Measurements from ENCODE around the gene UPK2. TPM values are rescaled to one million over a fixed set of nuclear protein-coding genes. Genes with fewer than 3 reads are reported as not detected.

The UPK2 gene
- total RNA-seq, 1 experiment from 2014 or later, result not detected

DNA sequence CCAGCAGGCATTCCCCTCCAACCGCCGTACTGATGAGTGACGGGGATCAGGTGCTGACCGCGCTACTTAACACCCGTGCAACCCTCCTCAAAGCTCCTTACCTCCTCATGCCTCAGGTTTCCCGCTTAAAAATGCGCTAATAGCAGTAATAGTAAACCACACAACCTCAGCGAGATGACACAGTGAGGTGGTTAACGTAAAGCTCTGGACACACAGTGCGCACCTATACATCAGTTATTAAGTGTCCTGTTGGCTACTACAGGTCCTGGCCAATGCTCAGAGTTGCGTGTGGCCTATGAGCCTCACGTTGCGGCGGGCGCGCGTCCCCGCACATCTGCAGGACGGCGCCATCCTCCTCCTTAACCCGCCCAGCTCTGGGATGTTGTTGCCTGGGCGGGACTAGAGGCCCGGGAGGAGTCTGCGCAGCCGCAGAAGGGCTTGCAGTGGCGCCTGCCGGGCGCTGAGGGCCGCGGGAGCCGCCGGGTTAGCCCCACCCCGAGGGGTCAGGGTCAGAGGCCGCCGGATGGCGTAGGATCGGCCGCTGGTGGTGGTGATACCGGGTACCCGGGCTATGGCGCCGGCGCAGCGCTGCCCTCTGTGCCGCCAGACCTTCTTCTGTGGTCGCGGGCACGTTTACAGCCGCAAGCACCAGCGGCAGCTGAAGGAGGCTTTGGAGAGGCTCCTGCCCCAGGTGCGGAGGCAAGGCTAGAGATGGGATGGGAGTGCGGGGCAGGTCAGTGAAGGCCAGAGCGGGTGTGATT lies 41.7 kb downstream of the UPK2 start, which contains the start of gene CENATAC (continued):
- TF ChIP-seq MXD4 (CRISPR knock-in tag; IDR thresholded peaks at IDR 0.05; ENCODE audit: borderline replicate concordance), result no peak
- TF ChIP-seq ZBTB43 (CRISPR knock-in tag; IDR thresholded peaks at IDR 0.05), result peak; percentile 88; the same call in 1 of the 2 replicates
- peak; percentile 43; the same call in 1 of the 2 replicates for TF ChIP-seq ETV6 (CRISPR knock-in tag; IDR thresholded peaks at IDR 0.05)
- TF ChIP-seq SMAD4 (CRISPR knock-in tag; IDR thresholded peaks at IDR 0.05), result no peak
- TF ChIP-seq, protein P1, sequence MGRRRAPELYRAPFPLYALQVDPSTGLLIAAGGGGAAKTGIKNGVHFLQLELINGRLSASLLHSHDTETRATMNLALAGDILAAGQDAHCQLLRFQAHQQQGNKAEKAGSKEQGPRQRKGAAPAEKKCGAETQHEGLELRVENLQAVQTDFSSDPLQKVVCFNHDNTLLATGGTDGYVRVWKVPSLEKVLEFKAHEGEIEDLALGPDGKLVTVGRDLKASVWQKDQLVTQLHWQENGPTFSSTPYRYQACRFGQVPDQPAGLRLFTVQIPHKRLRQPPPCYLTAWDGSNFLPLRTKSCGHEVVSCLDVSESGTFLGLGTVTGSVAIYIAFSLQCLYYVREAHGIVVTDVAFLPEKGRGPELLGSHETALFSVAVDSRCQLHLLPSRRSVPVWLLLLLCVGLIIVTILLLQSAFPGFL (CRISPR knock-in tag; IDR thresholded peaks at IDR 0.05; ENCODE audit: borderline replicate concordance), result no peak
- TF ChIP-seq ZNF396 (CRISPR knock-in tag; IDR thresholded peaks at IDR 0.05; ENCODE audit: borderline replicate concordance), result no peak
- TF ChIP-seq NFE2L1 (CRISPR knock-in tag; IDR thresholded peaks at IDR 0.05), result no peak
- TF ChIP-seq ZNF317 (CRISPR knock-in tag; IDR thresholded peaks at IDR 0.05; ENCODE audit: borderline replicate concordance, low read depth), result 0 out of 2 replicates have a peak, but pooled peaks have one; percentile 6
- peak; percentile 74; the same call in 1 of the 2 replicates for TF ChIP-seq MYBL2 (CRISPR knock-in tag; IDR thresholded peaks at IDR 0.05)
- no peak for TF ChIP-seq RELA (CRISPR knock-in tag; IDR thresholded peaks at IDR 0.05; ENCODE audit: borderline replicate concordance)
- no peak for TF ChIP-seq TEAD4 (CRISPR knock-in tag; IDR thresholded peaks at IDR 0.05)
- TF ChIP-seq SOX15 (CRISPR knock-in tag; IDR thresholded peaks at IDR 0.05), result no peak
- no peak for TF ChIP-seq ZBTB21 (CRISPR knock-in tag; IDR thresholded peaks at IDR 0.05; ENCODE audit: borderline replicate concordance)
- TF ChIP-seq ZNF263 (CRISPR knock-in tag; IDR thresholded peaks at IDR 0.05; ENCODE audit: low read depth), result no peak
- no peak for TF ChIP-seq ATF1 (CRISPR knock-in tag; IDR thresholded peaks at IDR 0.05)
- 0 out of 2 replicates have a peak, but pooled peaks have one; percentile 14 for TF ChIP-seq ZNF232 (CRISPR knock-in tag; IDR thresholded peaks at IDR 0.05)
- TF ChIP-seq USF2 (CRISPR knock-in tag; IDR thresholded peaks at IDR 0.05), result no peak
- no peak for TF ChIP-seq FOXJ3 (CRISPR knock-in tag; IDR thresholded peaks at IDR 0.05; ENCODE audit: borderline replicate concordance)
- no peak for TF ChIP-seq ZSCAN18 (CRISPR knock-in tag; IDR thresholded peaks at IDR 0.05)
- TF ChIP-seq FOXP1 (CRISPR knock-in tag; IDR thresholded peaks at IDR 0.05; ENCODE audit: borderline replicate concordance), result peak; percentile 53
- TF ChIP-seq FOXK1 (CRISPR knock-in tag; IDR thresholded peaks at IDR 0.05), result peak; percentile 80; the same call in 1 of the 2 replicates
- peak; percentile 93 for TF ChIP-seq NR2C2 (CRISPR knock-in tag; IDR thresholded peaks at IDR 0.05)
- no peak for TF ChIP-seq CREM (CRISPR knock-in tag; IDR thresholded peaks at IDR 0.05)
- TF ChIP-seq SP1 (CRISPR knock-in tag; conservative IDR thresholded peaks at IDR 0.05), result peak; percentile 94
- TF ChIP-seq PRRX2 (CRISPR knock-in tag; IDR thresholded peaks at IDR 0.05), result no peak
- no peak for TF ChIP-seq E2F4 (CRISPR knock-in tag; IDR thresholded peaks at IDR 0.05; ENCODE audit: borderline replicate concordance, low read depth)
- TF ChIP-seq, protein P2, sequence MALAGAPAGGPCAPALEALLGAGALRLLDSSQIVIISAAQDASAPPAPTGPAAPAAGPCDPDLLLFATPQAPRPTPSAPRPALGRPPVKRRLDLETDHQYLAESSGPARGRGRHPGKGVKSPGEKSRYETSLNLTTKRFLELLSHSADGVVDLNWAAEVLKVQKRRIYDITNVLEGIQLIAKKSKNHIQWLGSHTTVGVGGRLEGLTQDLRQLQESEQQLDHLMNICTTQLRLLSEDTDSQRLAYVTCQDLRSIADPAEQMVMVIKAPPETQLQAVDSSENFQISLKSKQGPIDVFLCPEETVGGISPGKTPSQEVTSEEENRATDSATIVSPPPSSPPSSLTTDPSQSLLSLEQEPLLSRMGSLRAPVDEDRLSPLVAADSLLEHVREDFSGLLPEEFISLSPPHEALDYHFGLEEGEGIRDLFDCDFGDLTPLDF (CRISPR knock-in tag; IDR thresholded peaks at IDR 0.05), result no peak
- TF ChIP-seq AR (CRISPR knock-in tag; IDR thresholded peaks at IDR 0.05), result no peak
